GM10847 (cell line): ENCODE results near the gene MSI2.

Source experiments
- POLR2A ChIP-seq: IDR thresholded peaks from 2 replicates; pipeline ENCODE4 v1.6.1; 2011; ENCODE audit not compliant: insufficient read length; ENCODE audit errors: extremely low read depth

Gene MSI2

DNA sequence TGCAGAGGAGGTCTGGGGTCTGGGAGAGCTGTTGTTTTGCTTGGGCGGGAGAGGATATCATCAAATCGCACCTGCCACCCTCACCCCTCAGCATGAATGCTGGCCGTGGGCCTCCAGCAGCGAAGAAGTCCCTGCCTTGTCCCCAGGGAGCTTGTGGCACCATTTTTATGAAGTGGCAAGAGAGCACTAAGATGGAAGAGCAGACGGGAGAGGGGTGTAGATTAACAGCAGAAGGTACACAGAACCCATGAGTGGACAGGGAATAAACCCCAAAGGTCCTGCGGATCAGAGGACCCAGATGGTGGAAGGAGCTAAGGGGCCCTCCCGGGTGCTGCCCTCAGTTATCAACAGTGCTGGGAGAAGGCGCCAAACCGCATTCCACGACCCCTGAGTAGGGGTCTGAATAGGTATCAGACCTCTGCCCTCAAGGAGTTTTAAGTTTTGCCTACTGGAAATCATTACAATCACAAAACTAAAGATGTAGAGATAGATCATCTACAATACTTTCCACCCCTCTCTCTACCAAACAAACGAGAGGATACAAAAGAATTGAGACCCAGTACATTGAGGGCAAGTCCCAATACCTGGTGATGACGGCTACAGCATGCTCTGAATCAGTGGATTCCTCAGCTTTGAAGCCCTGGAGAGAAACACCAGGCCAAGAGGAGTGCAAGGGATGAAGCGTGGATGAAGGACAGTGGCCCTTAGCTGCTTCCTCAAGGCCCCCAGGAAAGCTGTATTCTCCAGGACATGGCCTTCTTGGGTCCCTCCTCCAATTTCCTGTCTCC is 428.6 kb downstream of the MSI2 start:
- TF ChIP-seq POLR2A = no peak

DNA sequence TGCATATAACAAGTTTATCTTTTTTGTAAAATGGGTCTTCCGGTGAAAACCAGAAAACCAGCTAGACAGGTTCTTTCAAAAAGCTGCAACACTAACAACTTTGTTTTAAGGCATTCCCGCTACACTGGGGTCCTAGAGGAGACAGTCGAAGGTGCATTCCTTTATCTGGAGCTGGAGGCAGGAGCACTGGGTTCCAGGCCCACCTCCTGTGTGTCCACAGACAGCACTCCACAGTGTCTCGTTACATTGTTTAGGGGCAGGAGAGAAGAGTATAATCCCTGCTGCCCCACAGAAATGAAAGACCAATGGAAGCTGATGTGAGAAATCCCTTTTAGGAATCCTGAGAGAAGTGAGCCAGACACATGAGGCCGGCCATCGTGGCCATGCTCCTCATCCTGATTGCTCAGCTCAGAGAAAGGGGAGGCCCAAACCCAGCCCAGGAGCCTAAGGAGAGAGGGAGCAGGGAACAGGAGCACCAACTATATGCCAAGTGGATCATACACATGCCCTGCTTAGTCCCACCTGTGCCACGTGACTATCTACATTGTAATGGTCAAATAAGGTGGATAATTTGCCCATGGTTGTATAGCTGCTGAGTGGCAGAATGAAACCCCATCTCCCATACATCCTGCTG is 429.3 kb downstream of the MSI2 start:
- TF ChIP-seq POLR2A = no peak

DNA sequence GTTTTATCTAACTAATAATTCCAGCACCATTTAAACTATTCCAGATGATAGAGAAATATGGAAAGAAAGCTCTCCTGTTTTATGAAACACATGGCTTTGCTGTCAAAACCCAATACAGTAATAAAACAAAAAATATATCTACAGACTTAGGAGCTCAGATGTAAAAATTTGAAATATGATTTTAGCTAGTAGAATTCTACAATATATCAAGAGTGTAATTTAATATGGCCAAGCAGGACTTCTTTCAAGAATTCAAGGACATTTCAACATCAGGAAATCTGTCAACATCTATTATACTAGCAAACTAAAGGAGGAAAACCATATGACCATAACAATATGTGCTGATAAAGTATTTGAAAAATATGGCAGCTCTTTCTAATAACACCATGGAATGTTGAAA is 431.3 kb downstream of the MSI2 start:
- TF ChIP-seq POLR2A = no peak

DNA sequence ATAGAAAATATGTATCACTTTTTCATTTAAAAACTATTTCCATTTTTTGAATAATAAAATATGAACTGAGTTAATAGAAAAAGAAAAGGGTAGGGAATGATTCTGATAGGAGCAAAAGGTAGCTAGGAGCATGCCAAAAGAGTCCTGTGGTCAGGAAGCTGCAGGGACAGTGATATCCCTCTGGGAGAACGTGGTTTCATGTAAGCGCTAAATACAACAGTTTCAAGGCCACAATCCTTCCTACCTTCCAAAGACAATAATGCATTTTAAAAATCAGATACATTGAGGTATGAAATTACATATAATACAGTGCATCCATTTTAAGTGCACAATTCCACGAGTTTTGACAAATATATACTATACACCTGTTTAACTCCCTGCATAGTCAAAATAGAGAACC is 432.9 kb downstream of the MSI2 start:
- TF ChIP-seq POLR2A = no peak

DNA sequence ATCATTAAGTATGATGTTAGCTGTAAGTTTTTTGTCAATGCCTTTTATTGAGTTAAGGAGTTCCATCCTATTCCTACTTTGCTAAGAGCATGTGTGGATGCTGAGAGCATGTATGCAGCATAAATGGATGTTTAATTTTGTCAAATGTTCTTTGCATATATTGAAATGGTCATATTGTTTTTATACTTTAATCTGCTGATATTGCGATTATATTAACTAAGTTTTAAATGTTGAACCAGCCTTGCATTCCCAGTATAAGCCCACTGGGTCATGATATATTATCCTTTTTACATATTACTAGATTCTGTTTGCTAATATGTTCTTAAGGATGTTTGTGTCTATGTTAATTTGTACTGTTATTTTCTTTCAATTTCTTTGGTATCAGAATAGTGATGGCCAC is 435.6 kb downstream of the MSI2 start:
- TF ChIP-seq POLR2A = no peak

DNA sequence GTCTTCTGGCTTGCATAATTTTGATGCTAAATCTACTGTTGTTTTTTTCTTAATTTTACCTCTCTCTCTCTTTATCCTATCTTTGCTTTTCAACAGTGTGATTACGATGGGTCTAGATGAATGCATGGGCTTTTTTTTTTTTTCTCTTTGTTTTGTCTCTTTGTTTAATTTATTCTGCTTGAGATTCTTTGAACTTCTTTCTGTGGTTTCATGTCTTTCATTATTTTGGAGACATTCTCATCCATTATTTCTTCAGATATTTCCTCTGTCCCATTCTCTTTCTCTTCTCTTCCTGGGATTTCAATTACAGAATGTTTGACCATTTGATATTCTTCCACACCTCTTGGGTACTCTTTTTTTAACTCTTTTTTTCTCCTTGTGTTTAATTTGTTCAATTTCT is 436.4 kb downstream of the MSI2 start:
- TF ChIP-seq POLR2A = no peak

DNA sequence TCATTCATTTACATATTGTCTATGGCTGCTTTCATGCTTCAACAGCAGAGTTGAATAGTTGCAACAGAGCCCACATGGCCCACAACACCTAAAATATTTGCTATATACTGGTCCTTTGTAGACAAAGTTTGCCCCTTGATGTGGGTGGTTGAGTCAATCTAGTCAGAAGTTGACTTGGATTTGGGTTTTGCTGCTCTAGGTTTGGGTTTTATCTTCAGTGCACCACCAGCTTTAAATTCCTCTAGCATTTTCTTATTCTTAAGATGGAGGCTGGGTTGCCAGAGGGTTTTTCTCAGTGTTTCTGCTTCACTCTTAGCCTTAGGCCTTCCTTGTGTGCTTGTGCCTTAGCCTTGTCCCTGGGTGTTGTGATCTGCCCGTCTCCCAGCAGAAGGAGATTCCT is 437.7 kb downstream of the MSI2 start:
- TF ChIP-seq POLR2A = no peak

DNA sequence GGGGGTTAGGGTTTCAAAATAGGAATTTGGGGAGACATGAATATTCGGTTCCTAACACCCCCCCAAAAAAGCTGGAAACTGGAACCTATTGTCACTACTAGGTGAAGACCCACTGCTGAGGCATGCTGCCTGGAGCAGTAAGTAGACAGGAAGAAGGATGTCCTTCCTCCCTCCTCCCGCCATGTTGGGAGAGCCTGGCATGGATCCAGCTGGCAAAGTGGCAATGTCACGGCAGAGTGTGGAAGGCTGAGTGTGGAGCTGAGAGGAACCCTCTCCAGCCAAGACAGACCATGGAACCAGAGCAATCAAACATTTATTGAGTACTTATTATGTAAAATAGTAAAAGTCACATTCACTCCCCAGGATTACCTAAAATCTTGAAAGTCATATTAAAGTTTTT is 439.7 kb downstream of the MSI2 start:
- TF ChIP-seq POLR2A = no peak

DNA sequence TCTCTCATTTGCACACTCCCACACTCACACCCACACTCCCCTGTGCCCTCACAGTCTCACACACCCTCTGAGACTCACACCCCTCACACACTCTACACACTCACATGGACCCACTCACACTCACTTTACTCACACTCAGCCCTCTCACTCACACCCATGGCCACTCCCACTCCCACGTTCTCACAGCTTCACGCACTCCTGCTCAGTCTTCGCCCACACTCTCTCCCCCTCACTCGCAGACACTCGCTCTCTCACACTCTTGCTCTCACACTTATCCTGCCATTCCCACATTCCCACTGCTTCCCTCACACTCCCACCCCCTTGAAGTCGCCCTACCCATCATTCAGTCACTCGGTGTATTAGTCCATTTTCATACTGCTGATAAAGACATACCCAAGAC is 440.9 kb downstream of the MSI2 start:
- no peak for TF ChIP-seq POLR2A

DNA sequence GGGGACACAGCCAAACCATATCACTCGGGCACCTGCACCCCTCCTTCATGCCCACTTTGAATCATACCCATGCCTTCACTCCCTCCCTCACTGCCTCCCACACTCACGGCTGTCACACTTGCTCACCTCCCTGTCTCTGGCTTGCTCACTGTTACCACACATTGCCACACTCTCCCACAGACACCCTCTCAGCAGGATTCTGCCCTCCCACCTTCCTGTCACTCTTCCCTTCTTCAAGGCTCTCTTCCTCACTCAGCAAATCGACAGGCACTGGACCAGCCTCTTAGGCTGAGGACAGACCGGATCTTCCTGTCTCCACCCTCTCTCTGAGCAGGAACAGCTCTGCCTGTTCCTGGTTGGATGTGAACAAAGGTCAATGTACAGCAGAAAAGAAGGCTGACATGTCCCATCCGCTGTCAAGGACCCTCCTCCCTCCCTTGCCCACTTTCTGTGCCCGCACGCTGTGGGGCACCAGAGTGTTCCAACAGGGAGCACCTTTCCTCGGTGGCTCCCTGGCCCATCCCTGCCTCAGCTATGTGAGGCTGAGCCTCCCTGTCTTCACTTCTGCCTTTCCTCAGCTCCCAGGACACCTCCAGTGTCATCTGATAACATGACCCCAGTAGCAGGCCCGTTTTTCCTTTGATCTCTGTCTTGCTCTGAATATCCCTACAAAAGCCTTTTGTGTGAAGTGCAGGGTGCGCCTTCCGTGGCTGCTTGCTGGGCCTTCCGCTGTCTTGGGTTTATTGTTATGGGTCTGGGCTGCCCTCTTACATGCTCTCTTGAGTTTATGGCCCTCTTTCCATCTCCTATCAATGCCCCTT is 441.8 kb downstream of the MSI2 start:
- no peak for TF ChIP-seq POLR2A

DNA sequence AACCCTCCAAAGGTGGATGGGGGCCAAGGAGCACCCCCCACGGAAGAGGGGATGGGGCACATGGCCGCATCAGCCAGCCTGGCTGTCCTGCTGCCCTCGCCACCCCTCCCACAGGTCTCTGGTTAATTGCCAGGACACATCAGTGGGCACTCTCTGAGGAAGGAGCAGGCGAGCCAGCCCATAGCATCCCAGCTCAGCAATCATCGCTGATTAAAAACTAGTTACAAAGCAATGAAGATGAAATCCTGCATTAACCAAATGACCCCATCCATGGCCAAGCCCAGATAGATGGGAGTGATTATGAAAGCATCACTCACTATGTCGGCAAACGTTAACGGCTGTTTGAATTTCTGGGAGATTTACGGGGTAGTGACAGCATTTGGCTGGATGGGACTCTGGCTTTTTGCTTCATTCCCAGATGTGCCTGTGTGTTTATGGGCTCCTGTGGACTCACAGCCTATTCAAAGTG is 443.5 kb downstream of the MSI2 start:
- TF ChIP-seq POLR2A = no peak

DNA sequence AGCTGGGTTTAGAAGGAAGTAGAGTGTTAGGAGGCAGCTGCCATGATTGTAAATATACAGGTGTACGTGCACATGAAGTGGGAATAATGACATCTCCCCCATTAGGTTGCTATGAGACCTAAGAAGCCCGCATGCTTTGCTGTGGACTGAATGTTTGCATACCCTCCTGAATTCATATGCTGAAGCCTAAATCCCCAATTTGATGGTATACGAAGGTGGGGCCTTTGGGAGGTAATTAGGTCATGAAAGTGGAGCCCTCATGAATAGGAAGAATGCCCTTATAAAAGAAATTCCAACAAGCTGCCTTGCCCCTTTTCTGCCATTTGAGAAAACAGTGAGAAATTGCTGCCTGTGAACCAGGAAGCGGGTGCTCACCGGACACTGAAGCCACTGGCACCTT is 444.8 kb downstream of the MSI2 start:
- no peak for TF ChIP-seq POLR2A

DNA sequence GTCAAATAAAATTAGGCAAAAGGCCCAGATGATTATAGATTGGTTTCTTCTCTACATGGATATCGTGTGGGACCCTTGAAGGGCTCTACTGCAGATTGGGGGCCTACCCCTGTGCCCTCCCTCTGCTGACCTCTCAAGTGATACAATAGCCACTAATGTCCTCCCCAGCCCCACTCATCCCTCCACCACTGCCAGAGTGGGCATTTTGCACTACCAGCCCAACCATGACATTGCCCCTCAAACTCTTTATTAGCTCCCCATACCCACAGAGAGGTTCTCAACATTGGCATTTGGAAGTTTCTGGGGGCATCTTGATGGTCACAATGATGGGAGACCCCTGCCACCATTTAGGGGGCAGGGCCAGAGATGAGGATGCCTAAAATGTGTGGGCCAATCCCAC is 446.9 kb downstream of the MSI2 start:
- TF ChIP-seq POLR2A = no peak

DNA sequence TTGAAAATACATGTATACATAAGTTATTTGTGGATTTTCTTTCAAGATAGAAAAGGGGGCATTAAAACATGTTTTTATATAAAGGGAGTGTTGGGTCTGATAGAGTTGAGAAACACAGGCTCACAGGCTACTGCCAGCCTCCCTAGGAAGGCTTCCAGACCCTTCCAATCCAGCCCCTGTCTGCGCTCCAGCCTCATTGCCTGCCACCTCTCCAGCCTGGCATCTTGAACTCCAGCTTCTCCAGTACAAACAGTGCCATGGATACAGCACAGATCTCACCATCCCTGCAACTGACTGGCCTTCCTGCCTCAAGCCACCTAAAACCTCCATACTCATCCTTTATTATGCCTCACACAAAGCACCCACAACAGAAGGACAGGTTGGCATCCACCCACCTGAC is 448.1 kb downstream of the MSI2 start:
- no peak for TF ChIP-seq POLR2A

DNA sequence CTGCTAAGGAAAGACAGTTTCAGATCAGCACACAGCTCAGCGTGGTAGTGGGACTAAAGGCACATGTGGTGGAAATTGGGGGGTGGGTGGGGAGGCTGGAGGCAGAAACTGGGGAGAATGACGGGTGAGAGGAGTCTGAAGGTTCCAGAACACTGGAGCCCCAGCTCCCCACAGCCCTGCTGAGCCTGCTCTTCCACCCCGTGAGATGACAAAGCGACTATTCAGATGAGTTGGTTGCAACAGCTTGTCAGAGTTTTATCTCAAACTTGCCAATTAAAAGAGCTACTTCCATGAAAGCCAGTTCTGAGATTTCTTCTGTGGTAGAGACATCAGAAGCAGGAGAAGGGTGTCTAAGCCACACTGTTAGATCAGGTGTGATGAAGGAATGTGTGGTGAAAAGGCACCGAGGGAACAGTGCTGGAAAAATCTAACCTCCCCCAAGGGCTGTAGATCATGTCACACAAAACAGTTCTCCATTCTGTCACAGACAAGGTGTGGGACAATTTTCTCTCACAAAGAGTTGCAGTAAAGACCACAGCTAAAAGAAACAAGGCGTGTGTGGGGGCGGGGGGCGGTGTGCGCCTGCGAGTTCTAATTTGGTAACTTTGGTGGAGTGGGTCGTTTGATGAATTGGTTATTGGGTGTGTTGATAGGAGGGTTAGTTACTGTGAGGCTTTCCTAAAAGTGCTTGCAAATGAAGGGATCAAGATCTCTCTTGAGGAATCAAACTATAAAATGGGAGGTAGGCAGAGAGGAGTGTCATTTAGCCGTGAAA is 449.8 kb downstream of the MSI2 start:
- no peak for TF ChIP-seq POLR2A

DNA sequence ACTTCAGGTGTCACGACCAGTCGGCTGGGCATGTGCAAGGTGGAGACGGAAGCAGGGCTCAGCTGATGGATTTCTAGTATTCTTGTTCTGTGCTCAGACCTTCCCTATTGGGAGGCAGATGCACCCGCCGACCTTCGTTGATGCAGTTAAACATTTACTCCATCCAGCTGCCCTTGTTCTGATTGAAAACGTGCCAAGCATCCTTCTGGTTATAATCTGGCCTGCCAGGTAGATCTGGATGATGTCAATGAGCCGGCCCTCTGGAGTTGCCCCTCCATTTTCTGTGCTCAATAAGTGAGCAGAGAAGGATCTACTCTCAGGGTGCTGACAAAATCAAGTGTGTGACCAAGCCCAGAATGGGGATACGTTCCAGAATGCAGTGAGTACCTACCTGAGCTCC is 450.4 kb downstream of the MSI2 start:
- TF ChIP-seq POLR2A = no peak

DNA sequence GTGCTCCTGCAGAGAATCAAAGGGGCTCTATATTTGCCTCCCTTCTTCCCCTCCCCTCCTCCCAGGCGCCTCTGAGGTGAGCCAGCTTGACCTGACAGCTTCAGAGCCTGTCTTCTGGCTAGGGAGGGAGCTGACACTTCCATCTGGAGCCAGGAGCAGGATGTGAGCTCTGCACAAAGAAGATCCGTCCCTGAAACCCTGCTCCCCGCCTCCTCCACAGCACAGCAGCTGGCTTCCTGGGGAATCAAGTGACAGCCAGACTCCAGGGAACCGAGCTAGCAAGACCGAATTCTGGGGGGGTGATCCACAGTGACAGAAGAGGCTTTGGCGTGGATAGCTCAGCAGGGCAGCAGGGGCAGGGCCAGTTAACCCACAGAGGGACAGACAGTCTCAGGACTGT is 451.6 kb downstream of the MSI2 start:
- TF ChIP-seq POLR2A = no peak
